Fibroblast of lung (primary cell): ENCODE measurements around the gene C7orf57.
"Not testable (repeated sequence)": the region's sequence is repeated elsewhere in the genome, so short reads cannot be mapped to it uniquely, and the experiment has no call there.

ENCODE experiments used
- CTCF ChIP-seq, 2 donors: IDR thresholded peaks in 1 of 2; conservative IDR thresholded peaks in 1 of 2; 1 replicate in 1 of 2; 2 replicates in 1 of 2; pipeline ENCODE4 v1.5.1; 2011 to 2012; ENCODE audit warnings: low read length in 2 of 2, control low read depth in 1 of 2, inconsistent platforms in 1 of 2, low read depth in 1 of 2, mild to moderate bottlenecking in 1 of 2
- EZH2 ChIP-seq: IDR thresholded peaks from 2 replicates; pipeline ENCODE4 v1.5.1; 2012; ENCODE audit warnings: low read length, control low read depth, mild to moderate bottlenecking; ENCODE audit errors: missing control alignments

- not testable (repeated sequence) for TF ChIP-seq CTCF (conservative IDR thresholded peaks at IDR 0.05 in 1 of 2, IDR thresholded peaks at IDR 0.05 in 1 of 2; ENCODE audit: low read depth in 1 of 2, low read length in 2 of 2); EZH2
Measured at GRCh38 chr7:47989607-47990400, 45.5 kb upstream of the C7orf57 start.
